Immature natural killer cell (primary cell): ENCODE results near the gene LEFTY1. TPM values are rescaled to one million over a fixed set of nuclear protein-coding genes. Genes with fewer than 3 reads are reported as not detected.

Source experiments
- DNase-seq, 3 donors: peaks; one replicate each; pipeline ENCODE4 v3.0.0; 2022; ENCODE audit warnings: mixed read lengths in 1 of 3
- H3K27ac Mint-ChIP-seq, 6 donors: one replicate each; pipeline ENCODE4 v1.8.0; 2020; ENCODE audit warnings: mixed read lengths in 6 of 6, mild to moderate bottlenecking in 5 of 6, inconsistent platforms in 4 of 6, moderate library complexity in 3 of 6
- H3K27me3 Mint-ChIP-seq, 3 donors: one replicate each; pipeline ENCODE4 v1.8.0; 2020 to 2021; ENCODE audit warnings: low read depth in 3 of 3, mild to moderate bottlenecking in 3 of 3, mixed read lengths in 3 of 3, moderate library complexity in 3 of 3, inconsistent platforms in 1 of 3
- H3K36me3 Mint-ChIP-seq, 3 donors: one replicate each; pipeline ENCODE4 v1.8.0; 2020; ENCODE audit warnings: mixed read lengths in 3 of 3, inconsistent platforms in 2 of 3, mild to moderate bottlenecking in 2 of 3
- H3K4me1 Mint-ChIP-seq, 2 donors: one replicate each; pipeline ENCODE4 v1.8.0; 2020; ENCODE audit warnings: inconsistent platforms in 2 of 2, mild to moderate bottlenecking in 2 of 2, mixed read lengths in 2 of 2, moderate library complexity in 1 of 2
- H3K4me3 Mint-ChIP-seq, 5 donors: one replicate each; pipeline ENCODE4 v1.8.0; 2020; ENCODE audit warnings: mild to moderate bottlenecking in 5 of 5, mixed read lengths in 5 of 5, inconsistent platforms in 3 of 5, moderate library complexity in 3 of 5
- H3K9me3 Mint-ChIP-seq, 6 donors: one replicate each; pipeline ENCODE4 v1.8.0; 2020; ENCODE audit warnings: mild to moderate bottlenecking in 6 of 6, mixed read lengths in 6 of 6, inconsistent platforms in 4 of 6, moderate library complexity in 3 of 6
- polyA plus RNA-seq, 3 donors: library from polyadenylated mRNA; unstranded; fragments of 300-500 nt; fragmentation: Illumina TruSeq; gene quantifications; one replicate each; pipeline ENCODE4 v1.2.3, GENCODE V29; 2021

LEFTY1 gene
- polyA plus RNA-seq, 3 donors from 2014 or later = not detected

DNA sequence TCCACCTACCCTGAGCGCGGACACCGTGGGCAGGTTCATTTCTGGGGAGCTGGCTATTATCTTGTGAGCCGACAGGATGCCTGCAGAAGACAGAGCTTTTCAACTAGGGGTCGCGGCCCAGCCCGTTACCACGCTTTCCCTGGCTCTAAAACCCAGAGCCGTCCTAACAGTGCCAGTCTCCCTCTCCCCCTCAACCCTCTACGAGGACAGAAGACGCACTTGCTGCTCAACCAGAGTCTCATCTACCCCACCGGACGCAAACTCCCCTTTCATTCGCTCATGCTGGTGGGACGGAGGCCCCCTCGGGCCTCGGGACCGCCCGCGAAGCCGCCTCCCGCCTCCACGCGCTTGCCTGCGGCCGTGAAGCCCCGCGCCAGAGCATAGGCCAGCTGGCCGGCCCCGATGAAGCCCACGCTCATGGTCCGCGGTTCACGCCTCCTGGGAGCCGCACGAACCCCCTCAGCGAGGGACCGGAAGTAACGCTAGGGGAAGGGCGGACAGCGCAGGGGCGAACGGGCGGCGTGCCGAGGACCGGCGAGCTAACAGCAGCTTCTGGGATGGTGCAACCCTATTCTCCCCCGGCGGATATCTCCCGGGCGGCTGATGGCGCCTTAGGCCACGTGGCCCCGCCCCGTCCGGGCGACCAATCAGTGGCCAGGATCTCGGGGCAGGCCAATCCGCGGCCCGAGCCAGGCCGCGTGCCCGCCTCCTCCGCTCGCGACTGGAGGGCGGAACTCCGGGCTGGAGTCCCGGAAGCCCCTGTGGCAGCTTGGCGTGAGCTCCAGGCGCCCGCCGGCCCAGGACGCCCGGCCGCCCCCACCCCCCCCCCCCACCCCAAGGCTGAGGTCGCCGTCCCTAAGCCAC, 35.0 kb upstream of the LEFTY1 start, which contains the start of gene PYCR2:
TSS of gene PYCR2 (minus strand) at position 559 of the 864 bp plus-strand sequence. CDS start at position 419, 140 bp downstream.
- Mint-ChIP-seq H3K27ac (peak within 1 kb of the TSS; percentile 91 to 96 (median 94)), H3K9me3 (no peaks in the 10 kb centered on the region), H3K36me3 (peaks cover 0 to 11% (median 0%) of the 10 kb centered on the region in 3 donors), H3K4me3 (peak within 1 kb of the TSS; percentile 93 to 96 (median 94)), H3K27me3 (peaks cover 0 to 11% (median 5%) of the 10 kb centered on the region in 3 donors), H3K4me1 (peaks cover 27 to 34% of the 10 kb centered on the region in 2 donors)
- peak; percentile 96 to 97 (median 96) for DNase-seq

DNA sequence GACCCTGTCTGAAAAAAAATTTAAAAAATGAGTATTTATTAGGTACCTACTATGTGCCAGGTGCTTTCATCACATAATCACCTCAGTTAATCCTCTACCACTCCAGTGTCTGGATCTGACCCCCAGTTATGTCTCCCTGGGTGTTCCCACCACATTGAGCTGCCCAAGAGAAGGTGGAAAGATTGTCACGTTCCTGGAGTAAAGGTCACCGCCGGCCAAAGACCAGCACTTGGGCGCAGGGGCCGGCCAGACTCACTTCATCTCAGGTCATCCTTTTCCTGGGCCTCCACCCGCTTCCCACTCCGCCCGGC, 34.4 kb upstream of the LEFTY1 start:
- Mint-ChIP-seq H3K4me3 (peak overlapping the region; percentile 93 to 96 (median 94)), H3K9me3 (no peaks in the 10 kb centered on the region), H3K36me3 (peaks cover 0 to 11% (median 0%) of the 10 kb centered on the region in 3 donors), H3K27ac (peak overlapping the region; percentile 91 to 96 (median 94)), H3K4me1 (peaks cover 22 to 28% of the 10 kb centered on the region in 2 donors), H3K27me3 (peaks cover 0 to 11% (median 5%) of the 10 kb centered on the region in 3 donors)
- no peak for DNase-seq

- Mint-ChIP-seq H3K9me3 (no peaks in the 10 kb centered on the region), H3K27me3 (peaks cover 0 to 11% (median 5%) of the 10 kb centered on the region in 3 donors), H3K27ac (peak overlapping the region in 3 of 6 donors; percentile 35 to 91 (median 77)), H3K4me3 (peak overlapping the region; percentile 93 to 96 (median 94)), H3K36me3 (peaks cover 1 to 18% (median 3%) of the 10 kb centered on the region in 3 donors), H3K4me1 (peaks cover 28 to 31% of the 10 kb centered on the region in 2 donors)
- no peak for DNase-seq
Observed at GRCh38 chr1:225921734-225922709, 33.1 kb upstream of the LEFTY1 start.

DNA sequence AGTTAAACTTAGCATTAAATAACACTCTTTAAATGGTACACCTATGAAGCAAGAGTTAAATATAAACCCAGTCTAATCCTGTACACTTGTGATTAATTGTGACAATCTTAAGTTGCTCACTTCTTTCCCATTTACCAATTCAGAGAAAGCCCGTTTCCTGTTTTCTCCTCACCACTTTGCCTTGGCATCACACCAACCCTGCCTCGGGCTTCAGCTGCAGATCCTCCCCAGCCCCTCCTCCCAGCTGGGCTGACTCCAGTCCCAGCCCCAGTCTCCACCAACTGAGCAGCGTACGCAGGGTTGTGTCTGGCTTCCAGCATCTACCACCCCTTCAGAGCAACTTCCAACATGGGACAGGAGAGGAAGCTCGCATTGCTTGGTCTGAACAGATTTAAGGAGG, 31.0 kb upstream of the LEFTY1 start:
- Mint-ChIP-seq H3K36me3 (peaks cover 3 to 26% (median 9%) of the 10 kb centered on the region in 3 donors), H3K27ac (no peak overlapping the region), H3K27me3 (peaks cover under 1 to 10% (median 5%) of the 10 kb centered on the region in 3 donors), H3K4me1 (peaks cover 45 to 51% of the 10 kb centered on the region in 2 donors), H3K9me3 (no peaks in the 10 kb centered on the region), H3K4me3 (no peak overlapping the region)
- no peak for DNase-seq

DNA sequence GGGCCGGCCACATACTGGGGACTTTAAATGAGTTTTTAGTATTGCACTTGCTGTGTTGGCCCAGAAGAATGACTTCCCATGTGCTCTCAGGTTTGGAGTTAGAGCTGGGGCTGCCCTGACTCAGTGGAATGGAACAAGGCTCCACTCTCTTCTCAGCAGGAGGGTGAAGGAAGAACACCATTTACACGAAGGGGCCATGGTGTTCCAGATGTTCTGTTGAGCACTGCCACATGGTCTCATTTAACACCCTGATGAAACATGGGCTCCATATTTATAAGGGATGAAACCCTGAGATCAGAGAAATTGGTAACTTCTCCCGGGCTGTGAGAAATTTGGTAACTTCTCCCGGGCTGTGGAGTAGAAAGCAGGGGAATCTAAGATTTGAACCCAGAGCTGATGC, 29.3 kb upstream of the LEFTY1 start:
- no peak for DNase-seq
- Mint-ChIP-seq H3K4me3 (no peak overlapping the region), H3K27ac (peak overlapping the region in 1 of 6 donors; percentile 7), H3K36me3 (peaks cover 3 to 30% (median 13%) of the 10 kb centered on the region in 3 donors), H3K4me1 (peaks cover 34 to 47% of the 10 kb centered on the region in 2 donors), H3K9me3 (no peaks in the 10 kb centered on the region), H3K27me3 (peaks cover 0 to 2% (median 0%) of the 10 kb centered on the region in 3 donors)

- peaks cover 7 to 33% (median 16%) of the 10 kb centered on the region in 3 donors for H3K36me3 Mint-ChIP-seq
Observed at GRCh38 chr1:225917536-225917935, 28.6 kb upstream of the LEFTY1 start.

GRCh38 chr1:225917101-225917500, 28.2 kb upstream of the LEFTY1 start:
- Mint-ChIP-seq H3K27me3 (peaks cover 0 to 2% (median 0%) of the 10 kb centered on the region in 3 donors), H3K27ac (peak overlapping the region in 4 of 6 donors; percentile 44 to 68 (median 52)), H3K36me3 (peaks cover 7 to 33% (median 17%) of the 10 kb centered on the region in 3 donors), H3K9me3 (no peaks in the 10 kb centered on the region), H3K4me3 (no peak overlapping the region), H3K4me1 (peaks cover 28 to 36% of the 10 kb centered on the region in 2 donors)
- no peak for DNase-seq

More at GRCh38 chr1:225917536-225917935, 28.6 kb upstream of the LEFTY1 start:
- Mint-ChIP-seq H3K9me3 (no peaks in the 10 kb centered on the region), H3K4me1 (peaks cover 31 to 40% of the 10 kb centered on the region in 2 donors), H3K27ac (peak overlapping the region in 5 of 6 donors; percentile 12 to 58 (median 44)), H3K27me3 (peaks cover 0 to 2% (median 0%) of the 10 kb centered on the region in 3 donors), H3K4me3 (no peak overlapping the region)
- DNase-seq = no peak

GRCh38 chr1:225915538-225915991, 26.6 kb upstream of the LEFTY1 start:
- H3K4me1 Mint-ChIP-seq = peaks cover 28 to 36% of the 10 kb centered on the region in 2 donors
- no peaks in the 10 kb centered on the region for H3K9me3 Mint-ChIP-seq
- H3K36me3 Mint-ChIP-seq = peaks cover 7 to 33% (median 17%) of the 10 kb centered on the region in 3 donors
- H3K4me3 Mint-ChIP-seq = peak overlapping the region in 4 of 5 donors; percentile 9 to 44 (median 22)
- peaks cover 0 to 2% (median 0%) of the 10 kb centered on the region in 3 donors for H3K27me3 Mint-ChIP-seq
- DNase-seq = peak in 2 of 3 donors; percentile 8 to 18
- H3K27ac Mint-ChIP-seq = peak overlapping the region; percentile 26 to 74 (median 60)

GRCh38 chr1:225914947-225915346, 26.0 kb upstream of the LEFTY1 start:
- DNase-seq = no peak
- Mint-ChIP-seq H3K36me3 (peaks cover 7 to 29% (median 17%) of the 10 kb centered on the region in 3 donors), H3K9me3 (no peaks in the 10 kb centered on the region), H3K4me1 (peaks cover 27 to 36% of the 10 kb centered on the region in 2 donors), H3K4me3 (peak overlapping the region in 1 of 5 donors; percentile 23), H3K27me3 (peaks cover 0 to 2% (median 0%) of the 10 kb centered on the region in 3 donors), H3K27ac (peak overlapping the region; percentile 12 to 74 (median 60))

- DNase-seq = no peak
- Mint-ChIP-seq H3K36me3 (peaks cover 7 to 23% (median 17%) of the 10 kb centered on the region in 3 donors), H3K9me3 (no peaks in the 10 kb centered on the region), H3K4me1 (peaks cover 25 to 36% of the 10 kb centered on the region in 2 donors), H3K27ac (peak overlapping the region in 1 of 6 donors; percentile 43), H3K27me3 (peaks cover 0 to 2% (median 0%) of the 10 kb centered on the region in 3 donors), H3K4me3 (no peak overlapping the region)
Observed at GRCh38 chr1:225914391-225914790, 25.4 kb upstream of the LEFTY1 start.

DNA sequence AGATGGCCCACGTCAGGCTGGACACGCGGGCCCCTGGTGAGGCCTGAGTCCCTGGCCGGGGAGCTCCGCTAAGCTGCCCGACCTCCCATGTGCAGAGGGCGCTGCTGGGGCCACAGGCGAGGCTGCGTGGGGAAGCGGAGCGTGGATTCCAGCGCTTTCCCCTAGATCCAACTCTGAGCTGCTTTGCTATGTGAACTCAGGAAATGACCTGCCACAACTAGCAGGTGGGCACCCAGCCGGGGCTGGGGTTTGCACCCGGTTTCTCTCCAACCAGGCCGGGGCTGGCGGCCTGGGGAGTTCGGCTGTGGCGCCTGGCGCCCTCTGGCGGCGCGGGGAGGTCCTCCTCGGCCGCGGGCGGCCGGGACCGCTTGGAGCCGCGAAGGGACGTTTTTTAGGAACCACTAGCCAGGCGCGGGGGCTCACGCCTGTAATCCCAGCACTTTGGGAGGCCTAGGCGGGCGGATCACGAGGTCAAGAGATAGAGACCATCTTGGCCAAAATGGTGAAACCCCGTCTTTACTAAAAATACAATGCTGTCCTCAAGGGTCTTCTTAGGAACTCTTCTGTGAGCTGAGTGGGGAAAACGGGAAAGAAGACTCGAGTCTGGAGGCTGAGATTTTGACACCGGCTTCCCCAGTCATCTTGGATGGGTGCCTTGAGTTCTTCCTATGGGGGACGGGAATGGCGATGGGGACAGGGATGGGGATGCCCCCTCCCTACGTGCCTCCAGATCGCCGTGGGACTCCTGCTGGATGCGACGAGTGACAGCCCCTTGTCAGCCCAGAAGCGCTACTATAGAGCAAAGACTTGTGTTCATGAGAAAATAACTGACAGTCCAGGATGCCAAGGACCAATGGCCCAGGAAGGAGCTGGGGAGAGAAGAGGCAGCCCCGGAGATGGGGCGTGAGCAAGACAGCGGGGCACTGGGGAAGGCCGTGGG, 22.5 kb upstream of the LEFTY1 start:
- peaks cover 16% of the 10 kb centered on the region in 2 donors for H3K4me1 Mint-ChIP-seq

DNA sequence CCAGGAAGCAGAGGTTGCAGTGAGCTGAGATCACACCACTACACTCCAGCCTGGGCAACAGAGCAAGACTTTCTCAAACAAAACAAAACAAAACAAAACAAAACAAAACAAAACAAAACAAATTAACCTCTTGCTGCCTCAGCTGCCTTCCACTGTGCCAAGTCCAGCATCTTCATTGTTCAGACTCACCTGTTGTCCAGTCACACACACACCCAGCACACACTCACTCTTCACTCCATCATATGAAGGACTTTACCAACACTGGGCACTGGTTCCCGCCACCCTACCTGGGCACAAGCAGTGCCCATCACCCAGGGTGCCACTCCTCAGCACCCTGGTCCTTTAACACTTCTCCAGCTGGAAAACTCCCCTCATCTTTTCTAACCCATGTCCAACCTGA, 20.5 kb upstream of the LEFTY1 start:
- peak overlapping the region in 1 of 6 donors; percentile 55 for H3K27ac Mint-ChIP-seq

More for the DNA sequence above, 22.5 kb upstream of the LEFTY1 start:
- Mint-ChIP-seq H3K36me3 (peaks cover 5 to 16% (median 9%) of the 10 kb centered on the region in 3 donors), H3K27ac (peak overlapping the region in 1 of 6 donors; percentile 57), H3K9me3 (no peaks in the 10 kb centered on the region), H3K4me3 (no peak overlapping the region), H3K27me3 (peaks cover 0 to 2% (median 0%) of the 10 kb centered on the region in 3 donors)
- DNase-seq = peak; percentile 63 to 74 (median 68)

More for the DNA sequence above, 20.5 kb upstream of the LEFTY1 start:
- H3K4me1 Mint-ChIP-seq = peaks cover 0 to 2% of the 10 kb centered on the region in 2 donors
- H3K9me3 Mint-ChIP-seq = no peaks in the 10 kb centered on the region
- DNase-seq = no peak
- no peaks in the 10 kb centered on the region for H3K27me3 Mint-ChIP-seq
- H3K4me3 Mint-ChIP-seq = no peak overlapping the region
- peaks cover 3 to 8% (median 5%) of the 10 kb centered on the region in 3 donors for H3K36me3 Mint-ChIP-seq
